SU-DHL-6 (cell line): Measurements from ENCODE around the gene SLC9A5.

Experiments used
- H2AFZ ChIP-seq: fragments of 200-600 bp; sonication (generic); 2 replicates; pipeline ENCODE4 v1.6.1; 2014; ENCODE audit warnings: low read depth, mild to moderate bottlenecking, moderate library complexity, mixed read lengths, antibody characterized with exemption, low read length; ENCODE audit not compliant: severe bottlenecking
- H3F3A ChIP-seq: fragments of 200-600 bp; shearing (Covaris generic); 2 replicates; pipeline ENCODE4 v1.6.0; 2016; ENCODE audit warnings: antibody characterized with exemption, mild to moderate bottlenecking; ENCODE audit not compliant: insufficient read depth
- H3K27ac ChIP-seq: fragments of 200-600 bp; sonication (generic); 2 replicates; pipeline ENCODE4 v1.5.1; 2016; ENCODE audit warnings: low read depth, mild to moderate bottlenecking, low read length, moderate library complexity, mixed read lengths
- H3K27me3 ChIP-seq: fragments of 200-600 bp; sonication (generic), shearing (Covaris generic); 2 replicates; pipeline ENCODE4 v1.6.0; 2014; ENCODE audit warnings: mild to moderate bottlenecking, low read length
- H3K36me3 ChIP-seq: fragments of 200-600 bp; sonication (generic); 2 replicates; pipeline ENCODE4 v1.6.1; 2014; ENCODE audit warnings: mild to moderate bottlenecking, low read length, mixed read lengths
- H3K4me2 ChIP-seq: fragments of 300-600, 200-600 bp; shearing (Covaris generic), sonication (generic); 2 replicates; pipeline ENCODE4 v1.6.0; 2014; ENCODE audit warnings: low read length, low read depth, mild to moderate bottlenecking; ENCODE audit not compliant: poor library complexity, severe bottlenecking
- H3K4me3 ChIP-seq: fragments of 200-600 bp; sonication (generic); 2 replicates; pipeline ENCODE4 v1.5.1; 2014; ENCODE audit warnings: antibody characterized with exemption, low read length, mild to moderate bottlenecking, mixed read lengths; ENCODE audit not compliant: insufficient read depth, poor library complexity, severe bottlenecking
- H3K79me2 ChIP-seq: fragments of 200-600 bp; sonication (generic); 2 replicates; pipeline ENCODE4 v1.6.1; 2014; ENCODE audit warnings: mild to moderate bottlenecking, low read length, moderate library complexity; ENCODE audit not compliant: insufficient read depth
- H3K9ac ChIP-seq: fragments of 200-600 bp; sonication (generic); 2 replicates; pipeline ENCODE4 v1.7.0; 2014; ENCODE audit warnings: mild to moderate bottlenecking, low read length
- H3K9me2 ChIP-seq: fragments of 200-600 bp; sonication (generic); replicated peaks from 2 replicates; pipeline ENCODE4 v1.6.1; 2014; ENCODE audit warnings: low read length; ENCODE audit not compliant: insufficient read depth
- H3K9me3 ChIP-seq: fragments of 200-600 bp; sonication (generic); 2 replicates; pipeline ENCODE4 v1.6.1; 2014; ENCODE audit warnings: low read length, mixed read lengths; ENCODE audit not compliant: insufficient read depth
- H4K20me1 ChIP-seq: fragments of 200-600 bp; sonication (generic); 2 replicates; pipeline ENCODE4 v1.6.1; 2014; ENCODE audit warnings: low read depth, mild to moderate bottlenecking, antibody characterized with exemption, low read length, moderate library complexity, mixed read lengths
- CTCF ChIP-seq: fragments of 200-600 bp; sonication (generic); IDR thresholded peaks from one replicate; pipeline ENCODE4 v1.5.1; 2017; ENCODE audit warnings: antibody characterized with exemption, mild to moderate bottlenecking, low read length, moderate library complexity; ENCODE audit not compliant: insufficient read depth, poor library complexity, severe bottlenecking
- EZH2phosphoT487 ChIP-seq: fragments of 200-600 bp; sonication (generic), shearing (Covaris generic); conservative IDR thresholded peaks from 2 replicates; pipeline ENCODE4 v1.6.1; 2018; ENCODE audit warnings: mild to moderate bottlenecking, antibody characterized with exemption, low read length, moderate library complexity, mixed read lengths

SLC9A5 gene

DNA sequence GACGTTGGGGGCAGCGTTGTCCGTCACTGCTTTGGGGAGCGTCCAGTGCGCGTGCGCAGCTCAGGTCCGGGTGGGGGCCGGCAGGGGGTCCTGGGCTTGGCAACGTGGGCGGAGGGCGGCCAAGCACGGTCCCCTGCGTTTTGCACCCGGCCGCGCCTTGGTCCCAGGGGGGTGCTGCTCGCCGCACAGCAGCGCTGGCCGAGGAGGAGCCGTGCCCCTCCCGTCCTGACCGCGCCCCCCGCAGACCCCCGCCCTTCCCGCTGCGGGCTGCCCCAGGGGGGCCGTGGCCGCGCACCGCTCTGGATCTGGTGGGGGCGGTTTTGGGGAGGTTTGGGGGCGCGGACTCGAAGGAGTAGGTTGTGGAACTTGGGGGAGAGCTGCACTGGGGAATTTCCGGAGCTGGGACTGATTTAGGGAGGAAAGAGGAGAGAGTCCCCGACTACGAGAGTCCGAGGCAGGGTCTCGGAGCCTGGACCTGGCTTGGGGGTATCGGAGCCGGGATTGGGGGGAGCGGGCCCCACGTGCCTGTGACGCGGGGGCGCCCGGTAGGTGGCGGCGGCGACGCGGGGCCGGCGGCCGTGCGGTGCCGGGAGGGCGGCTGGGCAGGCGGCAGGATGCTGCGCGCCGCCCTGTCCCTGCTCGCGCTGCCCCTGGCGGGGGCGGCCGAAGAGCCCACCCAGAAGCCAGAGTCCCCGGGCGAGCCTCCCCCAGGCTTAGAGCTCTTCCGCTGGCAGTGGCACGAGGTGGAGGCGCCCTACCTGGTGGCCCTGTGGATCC, at the start of gene SLC9A5:
SLC9A5 (plus strand) TSS at position 579 of the 777 bp plus-strand sequence; CDS start at position 615, 36 bp downstream.
- Histone ChIP-seq H2AFZ (peak within 1 kb of the TSS; percentile 65), H4K20me1 (no peaks in the 10 kb centered on the region), H3K79me2 (no peaks in the 10 kb centered on the region), H3K9me3 (no peaks in the 10 kb centered on the region), H3K9me2 (no peaks in the 10 kb centered on the region), H3K27me3 (no peaks in the 10 kb centered on the region), H3F3A (no peaks in the 10 kb centered on the region), H3K36me3 (no peaks in the 10 kb centered on the region), H3K27ac (no peak within 1 kb of the TSS), H3K4me2 (peak within 1 kb of the TSS; percentile 77), H3K4me3 (peak within 1 kb of the TSS; percentile 50), H3K9ac (peak within 1 kb of the TSS; percentile 62)
- TF ChIP-seq CTCF (no peak), EZH2phosphoT487 (no peak)

DNA sequence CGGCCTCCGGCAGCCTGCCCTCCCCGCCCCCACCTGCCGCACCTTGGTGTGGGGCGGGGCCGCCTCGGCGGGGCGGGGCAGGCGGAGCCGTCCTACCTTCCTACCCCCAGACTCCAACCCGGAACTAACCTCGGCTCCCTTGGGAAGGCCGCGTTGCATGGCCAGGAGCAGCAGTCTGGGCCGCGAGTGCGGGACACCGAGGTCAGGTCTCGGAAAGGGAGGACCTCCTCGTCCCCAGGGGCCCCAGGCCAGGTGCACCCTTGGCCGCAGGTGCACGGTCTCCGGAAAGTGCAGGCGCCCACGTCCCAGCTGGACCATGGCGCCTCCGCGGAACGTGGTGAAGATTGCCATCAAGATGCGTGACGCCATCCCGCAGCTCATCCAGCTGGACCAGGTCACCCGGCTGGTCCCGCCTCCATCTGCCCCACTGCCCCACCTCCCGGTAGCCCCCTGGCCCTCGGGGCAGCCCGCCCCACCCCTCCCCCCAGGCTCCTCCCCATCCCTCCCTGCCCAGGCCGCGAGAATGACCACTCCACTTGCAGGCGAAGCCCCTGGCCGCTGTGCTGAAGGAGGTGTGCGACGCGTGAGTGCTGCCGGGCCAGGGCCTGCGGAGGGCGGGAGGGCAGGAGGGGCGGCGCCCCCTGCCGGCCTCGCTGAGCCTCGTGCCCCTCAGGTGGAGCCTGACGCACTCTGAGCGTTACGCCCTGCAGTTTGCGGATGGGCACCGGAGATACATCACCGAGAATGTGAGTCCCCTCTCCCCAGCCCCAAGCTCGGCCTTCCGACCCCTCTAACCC, 49.6 kb upstream of the SLC9A5 start, which contains the start of gene ELMO3:
ELMO3 (plus strand) TSS at position 121 of the 797 bp plus-strand sequence; CDS start at position 317, 196 bp downstream.
- TF ChIP-seq CTCF (no peak), EZH2phosphoT487 (no peak)
- Histone ChIP-seq H3K9me3 (no peaks in the 10 kb centered on the region), H3K9me2 (no peaks in the 10 kb centered on the region), H3K27ac (no peak within 1 kb of the TSS), H3K79me2 (peaks cover 2% of the 10 kb centered on the region; the same call in 1 of the 2 replicates), H3K36me3 (no peaks in the 10 kb centered on the region), H3K4me3 (no peak within 1 kb of the TSS), H4K20me1 (no peaks in the 10 kb centered on the region), H3K27me3 (no peaks in the 10 kb centered on the region), H3K9ac (no peak within 1 kb of the TSS), H3K4me2 (no peak within 1 kb of the TSS), H2AFZ (no peak within 1 kb of the TSS), H3F3A (no peaks in the 10 kb centered on the region)

DNA sequence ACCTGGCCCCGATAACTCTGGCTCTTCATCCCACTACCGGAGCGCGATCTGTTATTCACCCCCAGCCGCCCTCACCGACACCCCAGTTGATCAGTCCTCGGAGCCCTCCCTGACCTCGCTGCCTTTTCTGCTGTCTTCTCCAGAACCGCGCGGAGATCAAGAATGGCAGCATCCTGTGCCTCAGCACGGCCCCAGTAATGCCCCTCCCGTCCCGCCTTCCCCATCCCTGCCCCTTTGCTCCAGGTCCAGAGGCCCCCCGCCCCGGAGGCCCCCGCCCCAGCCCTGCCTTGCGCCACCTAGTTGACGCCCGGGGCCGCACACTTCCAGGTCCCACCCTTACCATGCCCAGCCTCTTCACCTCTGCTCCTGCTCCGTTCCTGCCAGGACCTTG, 49.0 kb upstream of the SLC9A5 start:
- Histone ChIP-seq H3K4me3 (no peak overlapping the region), H3K36me3 (no peaks in the 10 kb centered on the region), H3K4me2 (no peak overlapping the region), H3K9ac (no peak overlapping the region), H3K27ac (no peak overlapping the region), H2AFZ (no peak overlapping the region), H3F3A (no peaks in the 10 kb centered on the region), H3K27me3 (no peaks in the 10 kb centered on the region), H3K9me2 (no peaks in the 10 kb centered on the region), H4K20me1 (no peaks in the 10 kb centered on the region), H3K9me3 (no peaks in the 10 kb centered on the region), H3K79me2 (no peaks in the 10 kb centered on the region)
- no peak for TF ChIP-seq CTCF
- TF ChIP-seq EZH2phosphoT487: no peak
